GM12878 (cell line): ENCODE data around the gene TGFBI.
A peak's percentile ranks its signal among the peaks of the same experiment; 100 is the strongest.

Source experiments
- CTCF ChIP-seq, 3 experiments: IDR thresholded peaks in 2 of 3; conservative IDR thresholded peaks in 1 of 3; 2 replicates each; pipeline ENCODE4 v1.5.1; 2011; ENCODE audit warnings: low read depth in 3 of 3, low read length in 3 of 3, mild to moderate bottlenecking in 3 of 3, control low read depth in 2 of 3, moderate library complexity in 2 of 3, inconsistent platforms in 1 of 3, mixed read lengths in 1 of 3; ENCODE audit not compliant: control insufficient read depth in 2 of 3, insufficient read depth in 1 of 3; ENCODE audit errors: extremely low read depth in 1 of 3
- EGR1 ChIP-seq, 2 experiments: IDR thresholded peaks; 1 replicate in 1 of 2; 2 replicates in 1 of 2; pipeline ENCODE4 v1.6.1; 2011 to 2012; ENCODE audit warnings: low read depth in 2 of 2, low read length in 2 of 2, borderline replicate concordance in 1 of 2, mild to moderate bottlenecking in 1 of 2, moderate library complexity in 1 of 2
- ELK1 ChIP-seq: IDR thresholded peaks from 2 replicates; pipeline ENCODE4 v1.6.1; 2012; ENCODE audit warnings: low read depth, low read length, improper control_type of control experiment
- JUNB ChIP-seq: IDR thresholded peaks from 2 replicates; pipeline ENCODE4 v1.6.1; 2016; ENCODE audit warnings: antibody characterized with exemption, mild to moderate bottlenecking
- MEF2A ChIP-seq: IDR thresholded peaks from 2 replicates; pipeline ENCODE4 v1.6.1; 2011; ENCODE audit warnings: low read depth, mild to moderate bottlenecking, low read length, moderate library complexity; ENCODE audit not compliant: insufficient read depth
- NR2F1 ChIP-seq: fragments of 450-650 bp; conservative IDR thresholded peaks from 2 replicates; pipeline ENCODE4 v1.6.1; 2017; ENCODE audit warnings: mild to moderate bottlenecking
- POLR2A ChIP-seq: IDR thresholded peaks from 2 replicates; pipeline ENCODE4 v1.6.1; 2011; ENCODE audit warnings: low read depth, mild to moderate bottlenecking, low read length
- POLR2AphosphoS5 ChIP-seq: IDR thresholded peaks from 2 replicates; pipeline ENCODE4 v1.6.1; 2011; ENCODE audit warnings: mild to moderate bottlenecking, low read length, inconsistent platforms
- RELA ChIP-seq: fragments of 450-650 bp; IDR thresholded peaks from 2 replicates; pipeline ENCODE4 v1.8.0; 2014; ENCODE audit warnings: borderline replicate concordance; ENCODE audit not compliant: partially characterized antibody
- YY1 ChIP-seq: IDR thresholded peaks from 2 replicates; pipeline ENCODE4 v1.6.1; 2011; ENCODE audit warnings: low read depth, mild to moderate bottlenecking, low read length
- ZNF24 ChIP-seq: fragments of 450-650 bp; IDR thresholded peaks from 2 replicates; pipeline ENCODE4 v1.6.1; 2017; ENCODE audit warnings: antibody characterized with exemption, mild to moderate bottlenecking
- ZNF274 ChIP-seq: IDR thresholded peaks from one replicate; pipeline ENCODE4 v1.8.0; 2011; ENCODE audit not compliant: insufficient read length, insufficient read depth
- TF ChIP-seq, protein P1 (sequence below): IDR thresholded peaks from 2 replicates; pipeline ENCODE4 v1.6.1; 2012; ENCODE audit warnings: low read depth, low read length, improper control_type of control experiment
- TF ChIP-seq, protein P2 (sequence below): fragments of 450-650 bp; IDR thresholded peaks from 2 replicates; pipeline ENCODE4 v1.6.1; 2017; ENCODE audit warnings: antibody characterized with exemption, mild to moderate bottlenecking, moderate library complexity

- TF ChIP-seq ZNF24: no peak
- TF ChIP-seq, protein P1, sequence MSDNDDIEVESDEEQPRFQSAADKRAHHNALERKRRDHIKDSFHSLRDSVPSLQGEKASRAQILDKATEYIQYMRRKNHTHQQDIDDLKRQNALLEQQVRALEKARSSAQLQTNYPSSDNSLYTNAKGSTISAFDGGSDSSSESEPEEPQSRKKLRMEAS: no peak
- no peak for TF ChIP-seq EGR1 (IDR thresholded peaks at IDR 0.05; ENCODE audit: borderline replicate concordance in 1 of 2, low read depth in 2 of 2, low read length in 2 of 2)
- no peak for TF ChIP-seq ELK1
- TF ChIP-seq, protein P2, sequence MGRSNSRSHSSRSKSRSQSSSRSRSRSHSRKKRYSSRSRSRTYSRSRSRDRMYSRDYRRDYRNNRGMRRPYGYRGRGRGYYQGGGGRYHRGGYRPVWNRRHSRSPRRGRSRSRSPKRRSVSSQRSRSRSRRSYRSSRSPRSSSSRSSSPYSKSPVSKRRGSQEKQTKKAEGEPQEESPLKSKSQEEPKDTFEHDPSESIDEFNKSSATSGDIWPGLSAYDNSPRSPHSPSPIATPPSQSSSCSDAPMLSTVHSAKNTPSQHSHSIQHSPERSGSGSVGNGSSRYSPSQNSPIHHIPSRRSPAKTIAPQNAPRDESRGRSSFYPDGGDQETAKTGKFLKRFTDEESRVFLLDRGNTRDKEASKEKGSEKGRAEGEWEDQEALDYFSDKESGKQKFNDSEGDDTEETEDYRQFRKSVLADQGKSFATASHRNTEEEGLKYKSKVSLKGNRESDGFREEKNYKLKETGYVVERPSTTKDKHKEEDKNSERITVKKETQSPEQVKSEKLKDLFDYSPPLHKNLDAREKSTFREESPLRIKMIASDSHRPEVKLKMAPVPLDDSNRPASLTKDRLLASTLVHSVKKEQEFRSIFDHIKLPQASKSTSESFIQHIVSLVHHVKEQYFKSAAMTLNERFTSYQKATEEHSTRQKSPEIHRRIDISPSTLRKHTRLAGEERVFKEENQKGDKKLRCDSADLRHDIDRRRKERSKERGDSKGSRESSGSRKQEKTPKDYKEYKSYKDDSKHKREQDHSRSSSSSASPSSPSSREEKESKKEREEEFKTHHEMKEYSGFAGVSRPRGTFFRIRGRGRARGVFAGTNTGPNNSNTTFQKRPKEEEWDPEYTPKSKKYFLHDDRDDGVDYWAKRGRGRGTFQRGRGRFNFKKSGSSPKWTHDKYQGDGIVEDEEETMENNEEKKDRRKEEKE: no peak
- TF ChIP-seq JUNB: no peak
- TF ChIP-seq YY1: no peak
- no peak for TF ChIP-seq POLR2A
- TF ChIP-seq CTCF (IDR thresholded peaks at IDR 0.05 in 2 of 3, conservative IDR thresholded peaks at IDR 0.05 in 1 of 3; ENCODE audit: control insufficient read depth in 2 of 3, extremely low read depth in 1 of 3, insufficient read depth in 1 of 3, low read depth in 3 of 3, low read length in 3 of 3): 0 out of 6 replicates have a peak, but pooled peaks of 1 of the 3 experiments have one; percentile 2
- no peak for TF ChIP-seq MEF2A
- no peak for TF ChIP-seq NR2F1
- TF ChIP-seq ZNF274: no peak
- TF ChIP-seq POLR2AphosphoS5: no peak
- no peak for TF ChIP-seq RELA
These were observed 38.0 kb downstream of the TGFBI start for GRCh38 chr5:136066661-136067271.
